ENCODE results near the gene TAOK2.

DNA sequence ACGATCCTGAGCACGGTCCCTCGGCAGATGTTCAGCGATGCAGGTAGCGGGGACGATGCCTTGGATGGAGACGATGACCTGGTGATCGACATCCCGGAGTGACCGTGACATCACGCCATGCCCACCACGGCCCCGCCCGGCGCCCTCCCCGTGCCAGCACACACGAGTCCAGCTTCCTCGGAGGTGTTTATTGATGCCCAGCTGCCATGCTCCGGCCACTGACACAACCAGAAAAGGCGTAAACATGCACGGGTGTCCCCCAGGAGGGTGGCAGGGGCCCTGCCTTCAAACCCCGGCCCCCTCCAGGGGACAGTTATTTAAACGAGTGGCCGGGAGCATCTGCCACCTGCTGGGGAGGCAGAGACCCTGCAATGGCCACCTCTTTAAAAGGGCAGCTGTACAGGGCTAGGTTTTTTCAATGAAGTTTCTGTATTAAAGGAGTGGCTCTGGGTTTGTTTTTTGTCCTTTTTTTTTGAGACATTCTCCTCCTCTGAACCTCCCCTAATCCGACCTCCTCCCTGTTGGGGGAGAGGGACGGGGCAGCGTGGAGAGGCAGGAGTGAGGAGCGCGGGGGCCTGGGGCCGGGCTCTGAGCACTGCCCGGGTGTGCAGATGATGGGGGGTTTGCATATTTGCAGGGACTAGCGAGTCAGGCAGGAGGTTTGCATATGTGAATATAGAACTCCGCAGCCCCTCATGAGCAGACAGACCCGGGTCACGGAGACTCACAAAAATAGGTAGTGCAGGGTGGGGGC lies 31.9 kb downstream of the TAOK2 start:
- TF ChIP-seq ZNF24 (IDR thresholded peaks at IDR 0.05) (no peak), EZH2 (conservative IDR thresholded peaks at IDR 0.05; ENCODE audit: low read depth, low read length) (no peak), ZKSCAN1 (IDR thresholded peaks at IDR 0.05; ENCODE audit: low read length) (no peak), REPIN1 (CRISPR knock-in tag; IDR thresholded peaks at IDR 0.05; ENCODE audit: borderline replicate concordance, low read depth) (no peak), PHF20 (CRISPR knock-in tag; IDR thresholded peaks at IDR 0.05) (no peak), JUN (CRISPR knock-in tag; IDR thresholded peaks at IDR 0.05) (no peak), SRF (IDR thresholded peaks at IDR 0.05; ENCODE audit: low read depth, low read length) (no peak), KLF16 (CRISPR knock-in tag; IDR thresholded peaks at IDR 0.05) (no peak), KDM6A (CRISPR knock-in tag; IDR thresholded peaks at IDR 0.05; ENCODE audit: low read depth) (no peak), ZBTB42 (CRISPR knock-in tag; IDR thresholded peaks at IDR 0.05) (no peak)
- TF ChIP-seq, protein P1, sequence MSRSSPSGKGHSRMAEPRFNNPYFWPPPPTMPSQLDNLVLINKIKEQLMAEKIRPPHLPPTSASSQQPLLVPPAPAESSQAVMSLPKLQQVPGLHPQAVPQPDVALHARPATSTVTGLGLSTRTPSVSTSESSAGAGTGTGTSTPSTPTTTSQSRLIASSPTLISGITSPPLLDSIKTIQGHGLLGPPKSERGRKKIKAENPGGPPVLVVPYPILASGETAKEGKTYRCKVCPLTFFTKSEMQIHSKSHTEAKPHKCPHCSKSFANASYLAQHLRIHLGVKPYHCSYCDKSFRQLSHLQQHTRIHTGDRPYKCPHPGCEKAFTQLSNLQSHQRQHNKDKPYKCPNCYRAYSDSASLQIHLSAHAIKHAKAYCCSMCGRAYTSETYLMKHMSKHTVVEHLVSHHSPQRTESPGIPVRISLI (CRISPR knock-in tag; IDR thresholded peaks at IDR 0.05; ENCODE audit: borderline replicate concordance), result no peak
- TF ChIP-seq, protein P2, sequence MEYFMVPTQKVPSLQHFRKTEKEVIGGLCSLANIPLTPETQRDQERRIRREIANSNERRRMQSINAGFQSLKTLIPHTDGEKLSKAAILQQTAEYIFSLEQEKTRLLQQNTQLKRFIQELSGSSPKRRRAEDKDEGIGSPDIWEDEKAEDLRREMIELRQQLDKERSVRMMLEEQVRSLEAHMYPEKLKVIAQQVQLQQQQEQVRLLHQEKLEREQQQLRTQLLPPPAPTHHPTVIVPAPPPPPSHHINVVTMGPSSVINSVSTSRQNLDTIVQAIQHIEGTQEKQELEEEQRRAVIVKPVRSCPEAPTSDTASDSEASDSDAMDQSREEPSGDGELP (IDR thresholded peaks at IDR 0.05; ENCODE audit: borderline replicate concordance, low read depth), result no peak
- TF ChIP-seq, protein P3, sequence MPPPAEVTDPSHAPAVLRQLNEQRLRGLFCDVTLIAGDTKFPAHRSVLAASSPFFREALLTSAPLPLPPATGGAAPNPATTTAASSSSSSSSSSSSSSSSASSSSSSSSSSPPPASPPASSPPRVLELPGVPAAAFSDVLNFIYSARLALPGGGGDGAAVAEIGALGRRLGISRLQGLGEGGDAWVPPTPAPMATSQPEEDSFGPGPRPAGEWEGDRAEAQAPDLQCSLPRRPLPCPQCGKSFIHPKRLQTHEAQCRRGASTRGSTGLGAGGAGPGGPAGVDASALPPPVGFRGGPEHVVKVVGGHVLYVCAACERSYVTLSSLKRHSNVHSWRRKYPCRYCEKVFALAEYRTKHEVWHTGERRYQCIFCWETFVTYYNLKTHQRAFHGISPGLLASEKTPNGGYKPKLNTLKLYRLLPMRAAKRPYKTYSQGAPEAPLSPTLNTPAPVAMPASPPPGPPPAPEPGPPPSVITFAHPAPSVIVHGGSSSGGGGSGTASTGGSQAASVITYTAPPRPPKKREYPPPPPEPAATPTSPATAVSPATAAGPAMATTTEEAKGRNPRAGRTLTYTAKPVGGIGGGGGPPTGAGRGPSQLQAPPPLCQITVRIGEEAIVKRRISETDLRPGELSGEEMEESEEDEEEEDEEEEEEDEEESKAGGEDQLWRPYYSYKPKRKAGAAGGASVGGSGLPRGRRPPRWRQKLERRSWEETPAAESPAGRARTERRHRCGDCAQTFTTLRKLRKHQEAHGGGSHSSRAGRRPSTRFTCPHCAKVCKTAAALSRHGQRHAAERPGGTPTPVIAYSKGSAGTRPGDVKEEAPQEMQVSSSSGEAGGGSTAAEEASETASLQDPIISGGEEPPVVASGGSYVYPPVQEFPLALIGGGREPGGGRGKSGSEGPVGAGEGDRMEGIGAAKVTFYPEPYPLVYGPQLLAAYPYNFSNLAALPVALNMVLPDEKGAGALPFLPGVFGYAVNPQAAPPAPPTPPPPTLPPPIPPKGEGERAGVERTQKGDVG (CRISPR knock-in tag; IDR thresholded peaks at IDR 0.05; ENCODE audit: borderline replicate concordance), result no peak

Data from HepG2 (cell line).